ENCODE data around the gene JUN. TPM values are rescaled to one million over a fixed set of nuclear protein-coding genes. Genes with fewer than 3 reads are reported as not detected.
A peak's percentile ranks its signal among the peaks of the same experiment; 100 is the strongest.

JUN gene
- total and polyA plus RNA-seq, 2 of the 13 experiments (the other 11 are each of a cell fraction or from before 2014, with no cell fraction given) = 18.2 to 22.3 TPM

- Histone ChIP-seq H3K79me2 (ENCODE audit: insufficient read depth, low read length) (peaks cover 24% of the 10 kb centered on the region), H2AFZ (ENCODE audit: low read length) (no peak overlapping the region), H3K9me3 (ENCODE audit: low read length) (no peaks in the 10 kb centered on the region), H4K20me1 (ENCODE audit: insufficient read depth, low read length) (peaks cover 32% of the 10 kb centered on the region), H3K4me1 (ENCODE audit: insufficient read depth, low read length) (peaks cover 29% of the 10 kb centered on the region), H3K9ac (ENCODE audit: insufficient read depth, low read depth, low read length) (no peak overlapping the region), H3K4me2 (ENCODE audit: low read depth, low read length) (no peak overlapping the region), H3K27me3 (ENCODE audit: control insufficient read depth in 1 of 2, insufficient read depth in 2 of 2, low read length in 2 of 2) (no peaks in the 10 kb centered on the region; a peak in 2 of 5 replicates), H3K36me3 (replicated peaks in 1 of 2; ENCODE audit: control insufficient read depth in 1 of 2, insufficient read depth in 2 of 2, low read length in 2 of 2) (no peaks in the 10 kb centered on the region), H3K27ac (ENCODE audit: extremely low read length, insufficient read depth, low read length) (no peak overlapping the region), H3K4me3 (replicated peaks in 1 of 3; ENCODE audit: insufficient read depth in 1 of 3, low read depth in 2 of 3, low read length in 3 of 3) (no peak overlapping the region)
- FAIRE-seq = no peak
- in situ Hi-C loops (cut with HindIII; ENCODE audit: extremely low pct_ligation_motif_present, low pct_unique_long_range_greater_than_20kb) = loop anchor here (5.0 to 10.0 kb wide), 3 partner anchors 38 to 515 kb away; partner anchors contain the start of gene FGGY
- CTCF ChIA-PET (ENCODE audit: low intra/inter-chr PET ratio, low total read pairs) = no interaction called here
- POLR2A ChIA-PET = interaction anchor here (0.6 to 1.0 kb wide), 2 partner anchors 24 to 516 kb away, joined by 3 read pairs; no protein-coding TSS in a partner anchor
- peak; percentile 33 for DNase-seq (ENCODE audit: low spot score)
- no TSS peak for BruUV-seq (replicated peaks)
- WGBS (ENCODE audit: low lambda C conversion rate) = 30% methylated on average over 4 of the region's 4 CpGs
- no peak for ATAC-seq
- intact Hi-C loops (cut with micrococcal nuclease; ENCODE audit: unreplicated experiment) = loop anchor here (10.0 kb wide), 4 partner anchors 365 to 915 kb away; no protein-coding TSS in a partner anchor
- TF ChIP-seq ZNF652 (CRISPR knock-in tag; IDR thresholded peaks at IDR 0.05; ENCODE audit: borderline replicate concordance, low read depth) = peak; percentile 65
- TF ChIP-seq DNMT3B (CRISPR knock-in tag; conservative IDR thresholded peaks at IDR 0.05) = no peak
- TF ChIP-seq MAFF (IDR thresholded peaks at IDR 0.05; ENCODE audit: low read depth, low read length) = peak; percentile 97
- TF ChIP-seq SRF (IDR thresholded peaks at IDR 0.05; ENCODE audit: low read depth, low read length) = peak; percentile 79
- no peak for TF ChIP-seq ZNF841 (CRISPR knock-in tag; IDR thresholded peaks at IDR 0.05; ENCODE audit: borderline replicate concordance)
- peak; percentile 56; the same call in 1 of the 2 replicates for TF ChIP-seq MBD4 (IDR thresholded peaks at IDR 0.05; ENCODE audit: borderline replicate concordance, low read length)
- TF ChIP-seq POLR2A (IDR thresholded peaks at IDR 0.05; ENCODE audit: insufficient read depth in 1 of 2, low read depth in 2 of 2, low read length in 2 of 2) = peak; percentile 15 to 94; a peak in 2 of 4 replicates
- TF ChIP-seq CHD2 (IDR thresholded peaks at IDR 0.05; ENCODE audit: low read depth, low read length) = peak; percentile 72; the same call in 1 of the 2 replicates
- TF ChIP-seq GMEB2 (CRISPR knock-in tag; IDR thresholded peaks at IDR 0.05; ENCODE audit: low read depth) = no peak
- TF ChIP-seq CREB1 (IDR thresholded peaks at IDR 0.05) = no peak
- TF ChIP-seq CREB1 (CRISPR knock-in tag; IDR thresholded peaks at IDR 0.05) = 0 out of 2 replicates have a peak, but pooled peaks have one; percentile 21
- no peak for TF ChIP-seq ZSCAN22 (CRISPR knock-in tag; IDR thresholded peaks at IDR 0.05)
- no peak for TF ChIP-seq TSC22D2 (CRISPR knock-in tag; IDR thresholded peaks at IDR 0.05; ENCODE audit: borderline replicate concordance)
- peak; percentile 66 for TF ChIP-seq POLR2G (IDR thresholded peaks at IDR 0.05; ENCODE audit: low read depth, low read length)
- TF ChIP-seq DDIT3 (CRISPR knock-in tag; IDR thresholded peaks at IDR 0.05) = no peak
- peak; percentile 40; the same call in 1 of the 2 replicates for TF ChIP-seq ZNF878 (CRISPR knock-in tag; IDR thresholded peaks at IDR 0.05)
- peak; percentile 98 to 99 for TF ChIP-seq MAFK (conservative IDR thresholded peaks at IDR 0.05 in 1 of 2, IDR thresholded peaks at IDR 0.05 in 1 of 2; ENCODE audit: low read length in 2 of 2)
- TF ChIP-seq ZNF501 (CRISPR knock-in tag; IDR thresholded peaks at IDR 0.05) = no peak
- peak; percentile 58; the same call in 1 of the 2 replicates for TF ChIP-seq RFX5 (IDR thresholded peaks at IDR 0.05; ENCODE audit: low read depth, low read length)
- TF ChIP-seq ZC3H13 (CRISPR knock-in tag; IDR thresholded peaks at IDR 0.05) = peak; percentile 71; the same call in 1 of the 2 replicates
- peak; percentile 99 for TF ChIP-seq POLR2AphosphoS2 (IDR thresholded peaks at IDR 0.05; ENCODE audit: low read depth, low read length)
- peak; percentile 21; the same call in 1 of the 2 replicates for TF ChIP-seq POLR2AphosphoS5 (IDR thresholded peaks at IDR 0.05; ENCODE audit: low read depth, low read length)
- no peak for TF ChIP-seq ZNF512B (CRISPR knock-in tag; IDR thresholded peaks at IDR 0.05; ENCODE audit: borderline replicate concordance)
Observed at GRCh38 chr1:58779801-58780382, 4.0 kb downstream of the JUN start.

Data from HepG2 (cell line).